ENCODE measurements around the gene ABHD8.

The ABHD8 gene

DNA sequence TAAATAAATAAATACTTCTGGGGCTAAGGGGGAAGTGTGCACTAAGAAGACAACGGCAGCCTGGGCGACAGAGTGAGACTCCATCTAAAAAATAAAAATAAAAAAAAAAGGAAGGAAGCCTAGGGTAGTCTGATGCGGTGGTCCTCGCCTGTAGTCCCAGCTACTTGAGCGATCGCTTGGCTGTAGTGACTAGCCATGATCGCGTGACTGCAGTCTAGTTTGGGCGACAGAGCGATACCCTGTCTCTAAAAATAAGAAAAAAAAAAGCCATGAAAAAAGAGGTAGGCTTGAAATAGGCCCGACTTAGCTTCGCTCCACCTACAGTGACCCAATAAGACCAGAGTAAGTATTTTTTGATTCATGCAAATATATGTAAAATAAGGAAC, 36.6 kb downstream of the ABHD8 start:
- TF ChIP-seq, protein P1, sequence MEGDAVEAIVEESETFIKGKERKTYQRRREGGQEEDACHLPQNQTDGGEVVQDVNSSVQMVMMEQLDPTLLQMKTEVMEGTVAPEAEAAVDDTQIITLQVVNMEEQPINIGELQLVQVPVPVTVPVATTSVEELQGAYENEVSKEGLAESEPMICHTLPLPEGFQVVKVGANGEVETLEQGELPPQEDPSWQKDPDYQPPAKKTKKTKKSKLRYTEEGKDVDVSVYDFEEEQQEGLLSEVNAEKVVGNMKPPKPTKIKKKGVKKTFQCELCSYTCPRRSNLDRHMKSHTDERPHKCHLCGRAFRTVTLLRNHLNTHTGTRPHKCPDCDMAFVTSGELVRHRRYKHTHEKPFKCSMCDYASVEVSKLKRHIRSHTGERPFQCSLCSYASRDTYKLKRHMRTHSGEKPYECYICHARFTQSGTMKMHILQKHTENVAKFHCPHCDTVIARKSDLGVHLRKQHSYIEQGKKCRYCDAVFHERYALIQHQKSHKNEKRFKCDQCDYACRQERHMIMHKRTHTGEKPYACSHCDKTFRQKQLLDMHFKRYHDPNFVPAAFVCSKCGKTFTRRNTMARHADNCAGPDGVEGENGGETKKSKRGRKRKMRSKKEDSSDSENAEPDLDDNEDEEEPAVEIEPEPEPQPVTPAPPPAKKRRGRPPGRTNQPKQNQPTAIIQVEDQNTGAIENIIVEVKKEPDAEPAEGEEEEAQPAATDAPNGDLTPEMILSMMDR (IDR thresholded peaks at IDR 0.05): no peak

DNA sequence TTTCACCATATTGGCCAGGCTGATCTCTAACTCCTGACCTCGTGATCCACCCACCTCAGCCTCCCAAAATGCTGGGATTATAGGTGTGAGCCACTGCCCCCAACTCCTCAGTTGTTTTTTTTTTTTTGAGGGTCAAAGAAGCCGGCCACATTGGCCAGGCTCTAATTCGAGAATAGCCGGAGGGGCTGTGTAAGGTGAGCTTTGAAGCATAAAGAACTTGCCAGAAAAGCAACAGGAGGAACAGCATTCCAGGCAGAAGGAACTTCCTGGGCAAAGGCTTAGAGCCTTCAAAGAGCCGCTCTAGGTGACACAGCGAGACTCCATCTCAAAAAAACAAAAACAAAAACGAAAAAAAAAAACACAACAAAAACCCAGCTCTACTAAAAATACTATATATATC, 37.2 kb downstream of the ABHD8 start:
- TF ChIP-seq, protein P1 (IDR thresholded peaks at IDR 0.05): no peak

DNA sequence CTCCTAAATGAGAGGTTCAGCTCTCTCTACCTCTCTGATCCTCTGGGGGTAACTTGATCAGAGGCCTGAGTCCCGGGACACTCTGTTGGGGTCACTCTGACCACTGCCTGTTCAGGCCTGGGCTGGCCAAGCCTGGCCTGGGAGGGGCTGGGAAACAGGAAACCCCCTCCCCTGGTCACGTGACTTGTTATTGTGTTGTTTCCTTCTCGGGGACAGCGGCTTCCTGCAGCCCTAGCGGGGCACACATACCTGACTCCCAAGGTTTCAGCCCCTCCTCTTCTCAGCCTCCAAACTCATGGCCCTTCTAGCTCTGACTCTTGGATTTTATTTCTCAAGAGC, 38.6 kb downstream of the ABHD8 start, which contains the start of gene USHBP1:
USHBP1 (minus strand) TSS at position 105 of the 339 bp plus-strand sequence. CDS start 446 bp downstream, outside the sequence.
- TF ChIP-seq, protein P1 (IDR thresholded peaks at IDR 0.05): no peak

DNA sequence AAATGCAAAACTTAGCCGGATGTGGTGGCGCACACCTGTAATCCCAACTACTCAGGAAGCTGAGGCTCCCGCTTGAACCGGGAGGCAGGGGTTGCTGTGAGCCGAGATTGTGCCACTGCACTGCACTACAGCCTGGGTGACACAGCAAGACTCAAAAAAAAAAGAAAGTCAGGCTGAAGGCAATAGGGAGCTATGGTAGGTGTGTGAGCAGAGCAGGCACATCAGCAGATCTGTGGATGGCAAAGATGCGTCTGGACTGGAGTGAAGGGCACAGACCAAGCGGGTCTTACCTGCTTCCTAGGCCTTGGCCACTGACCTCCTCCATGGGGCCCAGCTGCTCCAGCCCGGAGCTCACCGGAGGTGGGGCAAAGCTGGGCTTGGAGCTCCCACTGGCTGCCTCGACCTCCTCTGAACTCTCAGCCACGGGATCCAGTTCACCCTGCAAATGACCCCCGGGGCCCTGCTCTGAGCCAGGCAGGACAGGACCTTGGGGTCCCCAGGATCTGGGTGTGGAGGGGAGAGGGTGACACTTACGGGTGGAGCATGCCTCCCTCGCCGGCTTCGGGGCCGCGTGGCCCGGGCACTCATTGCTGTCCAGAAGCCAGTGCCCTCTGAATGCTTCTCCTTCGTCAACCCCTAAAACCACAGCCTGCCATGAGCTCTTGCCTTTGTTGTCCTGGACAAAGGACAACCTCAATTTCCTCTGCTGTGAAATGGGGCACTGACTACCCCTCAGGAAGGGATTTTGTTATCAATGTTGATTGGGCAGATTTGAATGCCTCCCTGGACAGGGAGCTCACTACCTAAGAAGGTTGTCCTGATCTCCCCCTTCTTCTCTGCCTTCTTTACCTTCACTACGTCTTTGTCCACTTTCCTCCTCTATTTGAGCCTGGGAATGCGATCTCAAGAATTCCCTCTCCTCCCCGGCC, 39.2 kb downstream of the ABHD8 start:
- TF ChIP-seq, protein P1 (IDR thresholded peaks at IDR 0.05): no peak

DNA sequence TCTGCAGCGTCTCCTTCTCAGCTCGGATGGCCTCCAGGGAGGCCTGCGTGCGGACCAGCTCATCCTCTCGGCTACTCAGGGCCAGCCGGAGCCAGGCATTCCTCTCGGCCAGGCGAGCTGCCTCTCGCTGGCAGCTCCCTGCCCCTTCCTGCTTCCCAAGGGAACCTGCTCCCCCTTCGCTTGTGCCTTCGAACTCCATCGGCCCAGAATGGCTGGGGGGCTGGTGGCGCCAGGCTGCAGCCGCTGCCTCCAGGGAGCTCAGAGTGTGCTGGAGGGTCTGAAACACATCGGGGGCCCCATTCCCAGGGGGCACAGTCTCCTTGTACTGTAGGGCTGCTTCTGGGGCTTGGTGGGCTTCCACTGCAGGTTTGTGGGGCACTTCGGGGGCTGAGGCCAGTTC, 40.7 kb downstream of the ABHD8 start:
- TF ChIP-seq, protein P1 (IDR thresholded peaks at IDR 0.05): no peak

DNA sequence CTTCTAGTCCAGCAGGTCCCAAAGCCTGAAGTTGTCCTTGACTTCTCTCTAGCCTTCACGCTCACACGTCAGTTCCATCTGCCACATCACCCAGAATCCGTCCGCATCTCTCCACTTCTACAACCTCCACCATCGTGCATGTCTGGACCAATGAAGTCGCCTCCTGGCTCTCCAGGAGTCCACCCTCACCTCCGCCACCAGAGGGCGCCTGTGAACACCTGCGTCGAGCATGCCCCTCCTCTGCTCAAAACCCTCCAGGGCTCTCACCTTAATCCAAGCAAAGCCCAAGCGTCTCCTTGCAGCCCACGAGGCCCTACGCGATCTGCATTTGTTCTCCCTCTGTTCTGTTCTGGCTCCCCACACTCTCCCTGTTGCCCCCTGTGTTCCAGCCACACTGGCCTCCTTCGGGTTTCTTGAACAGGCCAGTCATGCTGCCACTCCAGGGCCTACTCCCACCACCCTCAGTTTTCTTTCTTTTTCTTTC, 42.3 kb downstream of the ABHD8 start:
- TF ChIP-seq, protein P1 (IDR thresholded peaks at IDR 0.05): peak; percentile 95

DNA sequence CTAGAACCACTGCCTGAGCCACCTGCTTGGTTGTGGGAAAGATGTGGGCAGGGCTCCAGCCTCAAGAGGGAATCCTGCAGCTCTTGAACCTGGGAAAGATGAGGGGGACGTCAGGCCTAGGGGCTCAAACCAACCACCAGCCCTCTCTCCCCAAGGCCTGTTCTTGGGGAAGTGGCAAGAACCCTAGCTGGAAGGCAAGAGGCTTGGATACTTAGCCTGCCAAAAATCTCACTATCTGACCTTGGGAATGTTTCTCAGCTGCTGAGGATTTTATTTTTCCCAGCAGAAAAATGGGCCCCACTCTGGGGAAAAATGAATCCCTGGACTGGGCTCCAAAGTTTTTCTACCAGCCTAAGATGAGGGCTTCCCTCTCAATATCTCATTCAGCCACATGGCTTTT, 43.3 kb downstream of the ABHD8 start:
- TF ChIP-seq, protein P1 (IDR thresholded peaks at IDR 0.05): no peak
